Stimulated activated CD4-positive, alpha-beta T cell treated with anti-CD3 and anti-CD28 coated beads, Interleukin-15, amount 100 ng/mL, for 48 hours (primary cell): ENCODE data around the gene ATP2B1.
A peak's percentile ranks its signal among the peaks of the same experiment; 100 is the strongest.
"Not testable (repeated sequence)": the region's sequence is repeated elsewhere in the genome, so short reads cannot be mapped to it uniquely, and the experiment has no call there.

ENCODE experiments used
- DNase-seq, 2 donors: peaks; one replicate each; pipeline ENCODE4 v3.0.0-alpha.2; 2020; ENCODE audit warnings: low read depth in 2 of 2

The ATP2B1 gene

DNA sequence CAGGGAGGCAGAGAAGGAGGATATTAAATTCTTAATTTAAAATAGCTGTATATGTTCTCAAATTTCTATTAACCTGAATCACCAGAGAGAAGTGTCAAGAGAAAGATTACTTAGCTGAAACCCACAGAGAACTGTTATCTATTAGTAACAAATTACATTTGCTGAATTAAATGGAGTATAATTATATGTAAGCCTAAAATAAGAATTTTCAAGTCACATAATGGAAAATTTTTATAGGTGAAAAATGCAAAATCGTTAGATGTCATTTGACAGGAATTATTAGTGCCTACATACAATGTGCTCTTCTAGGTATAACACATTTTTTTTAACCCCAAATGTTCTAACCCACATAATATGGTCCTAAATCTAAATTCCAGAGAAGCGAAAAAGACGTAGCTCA, 4.1 kb upstream of the ATP2B1 start:
- DNase-seq = no peak

DNA sequence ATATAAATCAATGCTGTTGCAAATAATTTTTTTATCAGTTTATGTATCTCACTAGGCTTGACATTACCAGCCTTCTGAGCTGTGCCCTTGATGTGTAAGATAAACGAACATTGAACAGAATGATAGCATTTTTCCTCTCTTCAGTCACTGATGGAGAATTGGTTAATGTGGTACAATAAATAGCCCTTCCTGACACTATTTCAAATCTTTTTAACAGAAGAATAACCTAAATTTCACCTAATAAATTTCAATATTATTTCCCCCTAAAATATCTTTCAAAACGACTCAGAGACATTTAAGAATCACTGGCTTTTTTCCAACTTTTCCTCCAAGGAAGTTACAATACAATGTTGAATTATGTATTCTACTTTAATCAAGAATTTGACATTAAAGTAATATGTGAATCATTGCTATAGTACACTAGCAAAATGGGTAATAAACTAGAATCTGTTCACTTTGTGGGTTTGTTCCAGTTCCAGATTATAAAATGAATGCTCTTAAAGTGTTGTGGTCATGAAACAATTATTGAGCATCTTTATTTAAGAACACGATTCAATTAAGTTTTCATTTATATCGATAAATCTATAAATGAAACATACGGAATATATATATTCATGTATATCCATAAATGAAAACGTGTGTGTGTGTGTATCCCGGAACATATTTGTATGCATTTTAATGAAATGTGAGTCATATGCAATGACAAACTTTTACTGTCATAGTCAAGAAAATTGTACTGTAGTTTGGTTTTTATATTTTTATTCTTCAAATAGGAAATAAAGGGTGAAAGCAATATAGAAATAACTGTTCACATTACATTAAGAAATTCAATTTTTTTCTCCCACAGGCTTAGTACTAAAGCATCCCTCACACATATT, 2.5 kb upstream of the ATP2B1 start:
- DNase-seq = no peak

DNA sequence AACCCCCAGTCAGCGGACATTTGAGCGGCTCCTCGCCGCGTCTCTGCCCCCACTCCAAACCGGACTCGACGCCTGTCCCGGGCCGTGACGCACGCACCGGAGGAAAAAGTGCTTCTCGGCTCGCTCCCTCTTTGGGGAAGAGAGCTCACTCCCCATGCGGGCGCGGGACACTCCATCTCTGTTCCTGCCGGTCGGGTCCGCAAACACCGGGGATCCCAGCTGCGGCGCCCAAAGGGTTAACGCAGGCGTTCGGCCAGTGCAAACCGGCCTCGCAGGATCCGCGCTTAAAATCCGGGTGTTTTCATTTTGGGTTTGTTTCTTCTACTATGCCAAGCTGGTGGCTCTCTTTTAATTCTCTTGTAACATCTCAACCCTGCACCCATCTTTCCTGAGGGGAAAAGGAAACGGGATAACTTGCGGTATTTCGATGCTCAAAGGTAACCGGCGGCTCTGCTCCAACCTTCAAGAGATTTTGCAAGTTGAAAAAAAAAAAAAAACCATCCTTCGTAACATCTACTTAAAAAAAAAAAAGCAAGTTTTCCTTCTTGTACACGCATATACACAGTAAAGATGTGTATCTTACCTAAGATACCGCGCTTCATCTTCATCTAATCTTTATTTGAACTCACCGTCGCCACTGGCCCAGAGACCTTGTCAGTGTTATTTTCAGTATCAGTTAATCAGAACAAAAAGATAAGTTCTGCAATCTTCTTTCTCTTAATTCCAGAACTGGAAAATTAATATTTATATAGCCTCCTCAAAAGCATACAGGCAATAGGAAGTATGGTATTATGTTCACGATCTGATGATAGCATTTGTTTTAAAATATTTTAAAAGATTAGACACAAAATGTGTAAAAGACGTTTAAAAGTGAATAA, 1.6 kb upstream of the ATP2B1 start:
- peak in 1 of 2 donors; percentile 6 for DNase-seq

DNA sequence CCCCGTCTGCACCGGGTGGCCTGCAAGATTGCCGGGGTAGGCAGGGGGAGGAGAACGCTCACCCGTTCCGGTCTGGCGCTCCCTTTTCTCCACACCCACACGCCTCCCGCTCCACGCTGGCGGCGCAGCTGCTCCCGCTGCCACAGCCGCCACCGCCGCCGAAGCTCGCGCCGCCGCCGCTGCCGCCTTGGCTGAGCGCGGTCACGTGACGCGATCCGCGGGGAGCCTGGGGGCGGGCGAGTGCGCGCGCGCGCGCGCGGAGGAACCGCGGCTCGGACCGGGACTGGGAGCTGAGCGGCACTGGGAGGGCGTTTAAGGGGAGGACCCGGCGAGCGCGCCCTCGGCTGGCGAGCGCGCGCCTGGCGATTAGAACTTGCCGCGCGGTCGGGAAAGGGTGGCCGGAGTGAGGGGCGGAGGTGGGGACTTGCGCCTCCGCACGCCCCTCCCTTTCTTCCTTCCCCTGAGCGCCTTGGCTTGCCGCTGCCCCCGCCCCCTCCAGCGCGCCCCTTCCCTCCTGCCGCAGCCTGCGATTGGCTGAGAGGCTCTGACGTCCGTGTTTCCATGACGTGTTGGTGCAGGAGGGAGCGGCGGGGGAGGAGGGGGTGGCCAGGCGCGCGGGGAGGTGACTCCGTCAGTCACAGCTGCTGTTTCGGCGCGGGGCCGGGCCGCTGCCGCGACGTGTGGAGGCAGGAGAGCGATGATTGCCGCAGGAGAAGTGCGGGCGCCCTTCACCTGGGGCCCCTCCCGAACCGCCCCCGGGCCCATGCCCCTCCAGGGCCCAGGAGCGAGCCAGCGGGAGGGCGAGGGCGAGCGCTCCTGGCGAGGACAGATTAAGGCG, 738 bp upstream of the ATP2B1 start:
- DNase-seq = peak; percentile 96 to 97

DNA sequence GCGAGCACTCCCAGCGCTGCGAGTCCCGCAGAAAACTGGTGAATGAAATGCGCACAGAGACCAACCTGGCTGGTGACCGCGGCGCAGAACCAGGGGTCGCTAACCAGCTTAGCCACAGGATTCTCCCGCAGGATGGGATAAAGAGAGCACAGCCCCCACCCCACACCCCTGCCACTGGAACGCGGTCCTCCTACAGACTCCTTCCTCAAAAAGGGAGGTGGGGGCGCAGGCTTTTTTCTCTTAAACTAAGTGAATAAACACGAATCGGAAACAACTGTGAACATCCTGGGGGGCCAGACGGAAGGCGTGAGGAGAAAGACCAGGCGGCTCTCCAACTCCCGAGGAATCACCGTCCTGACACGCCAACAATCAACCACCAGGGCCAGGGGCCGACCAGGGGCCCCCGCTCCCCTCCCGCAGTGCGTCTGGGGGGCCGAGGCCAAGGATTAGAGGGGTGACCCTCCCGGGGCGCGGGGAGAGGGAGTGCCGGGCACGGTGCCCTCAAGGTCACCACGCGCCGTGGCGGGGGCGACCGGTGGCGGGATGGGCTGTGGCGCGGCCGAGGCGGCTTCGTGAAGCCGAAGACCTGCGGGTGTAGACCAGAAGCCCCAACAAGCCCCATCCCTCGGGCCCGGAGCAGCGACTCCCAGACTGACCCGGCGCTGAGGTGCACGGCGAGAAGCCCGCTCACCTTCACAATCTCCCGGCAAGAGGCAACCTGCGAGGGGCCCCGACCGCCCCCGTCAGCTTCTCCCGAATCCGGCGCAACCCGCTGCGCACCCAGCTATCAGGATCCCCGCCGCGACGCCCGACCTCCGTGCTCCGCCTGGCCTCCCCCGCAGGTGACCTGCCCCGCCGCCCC, 704 bp downstream of the ATP2B1 start:
- DNase-seq = peak; percentile 13 to 20

DNA sequence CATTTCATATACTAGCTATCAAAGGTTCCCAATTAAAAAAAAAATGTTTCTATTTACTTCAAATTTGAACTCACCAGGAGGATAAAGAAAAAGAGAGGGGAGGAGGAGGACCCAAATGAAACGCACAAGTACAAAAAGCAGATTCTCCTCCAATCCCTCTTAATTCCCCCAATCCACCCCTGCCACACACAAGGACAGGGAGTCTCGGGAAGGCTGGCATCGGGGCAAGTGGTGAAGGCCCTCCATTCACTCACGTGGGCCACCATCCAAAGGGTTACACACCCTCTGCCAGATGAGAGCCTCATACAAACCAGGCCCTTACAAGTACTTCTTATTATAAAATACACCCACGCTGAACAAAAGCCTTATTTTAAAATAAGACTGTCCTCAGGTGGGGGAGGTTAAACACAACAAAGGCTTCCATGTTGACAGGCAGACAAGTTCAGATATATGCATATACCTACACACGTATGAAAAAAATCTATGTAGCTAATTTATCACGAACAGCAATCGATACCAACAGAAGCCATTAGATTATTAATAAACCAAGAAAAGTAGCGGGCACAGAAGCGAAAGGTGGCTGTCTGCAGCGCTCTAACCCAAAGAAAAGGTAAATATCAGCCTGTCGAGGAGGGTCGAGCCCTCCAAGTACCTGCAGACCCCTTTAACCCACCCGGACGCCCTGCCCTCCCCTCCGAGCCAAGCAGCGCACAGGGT, 1.5 kb downstream of the ATP2B1 start:
- DNase-seq = no peak

DNA sequence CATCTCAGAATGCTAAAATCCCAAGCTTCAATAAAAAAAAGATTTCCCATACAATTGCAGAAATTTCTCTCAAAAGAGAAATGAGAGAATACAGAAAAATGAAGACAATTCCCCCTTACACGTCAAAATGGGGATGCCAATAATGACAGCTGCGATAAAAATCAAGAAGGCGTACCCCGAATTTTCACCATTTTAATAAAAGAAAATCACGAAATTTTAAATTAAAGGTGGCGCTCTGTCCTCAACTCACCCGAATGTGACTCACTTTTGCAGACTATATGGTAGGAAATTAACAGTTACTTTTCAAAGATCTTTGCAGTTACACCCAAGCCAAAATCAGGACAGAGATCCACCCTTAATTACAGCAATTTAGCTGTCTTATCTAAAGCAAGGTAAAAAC, 2.1 kb downstream of the ATP2B1 start:
- no peak for DNase-seq

DNA sequence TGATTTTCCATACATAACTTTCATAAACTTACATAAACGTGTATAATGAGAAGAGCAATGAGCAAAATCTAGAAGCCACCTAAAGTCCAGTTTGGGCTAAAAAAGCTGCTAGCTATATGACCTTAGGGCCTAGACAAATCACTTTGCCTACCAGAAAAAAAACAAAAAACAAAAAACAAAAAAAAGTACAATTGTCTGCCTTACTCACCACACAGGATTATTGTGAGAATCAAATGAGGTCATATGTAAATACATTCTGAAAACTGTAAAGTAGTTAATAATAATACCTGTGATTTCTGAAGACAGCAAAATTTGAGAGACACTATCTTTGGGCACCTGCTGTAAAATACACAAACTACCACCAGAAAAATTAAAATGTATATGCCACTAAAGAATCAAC, 4.2 kb downstream of the ATP2B1 start:
- no peak for DNase-seq

DNA sequence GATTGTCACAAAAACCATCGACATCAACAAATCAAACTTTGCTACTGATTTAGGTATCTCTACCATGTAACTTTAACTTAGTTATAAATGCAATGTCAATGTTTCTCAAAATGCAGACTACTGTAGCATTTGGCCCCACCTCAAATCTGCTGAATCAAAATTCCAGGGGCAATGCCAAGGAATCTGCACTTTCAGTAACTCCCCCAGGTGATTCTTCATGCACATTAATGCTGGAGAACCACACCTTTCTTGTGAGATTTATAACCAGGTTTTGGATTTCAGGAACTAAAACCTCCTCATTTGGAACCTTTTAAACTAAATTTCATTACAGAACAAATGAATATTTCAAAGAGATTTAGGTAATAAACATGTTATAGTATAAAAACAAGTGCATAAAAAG, 4.9 kb downstream of the ATP2B1 start:
- DNase-seq = no peak

DNA sequence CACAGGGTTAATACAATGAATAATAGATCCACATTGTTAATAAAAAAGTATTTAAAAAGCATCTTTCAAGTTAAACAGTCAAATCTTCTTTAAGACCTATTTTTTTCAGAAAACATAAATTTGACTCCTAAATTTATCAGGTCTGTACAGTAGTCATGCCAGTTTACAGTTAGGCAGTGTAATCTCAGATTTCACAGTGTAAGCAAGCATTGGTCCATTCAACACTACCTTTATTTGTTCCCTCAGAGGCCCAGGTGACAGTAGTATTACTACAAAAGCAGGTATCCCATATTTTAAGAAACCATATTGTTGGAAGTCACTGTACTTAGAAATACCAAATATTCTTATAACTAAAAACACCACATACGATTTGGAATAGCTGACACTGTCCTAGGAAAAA, 6.1 kb downstream of the ATP2B1 start:
- no peak for DNase-seq

DNA sequence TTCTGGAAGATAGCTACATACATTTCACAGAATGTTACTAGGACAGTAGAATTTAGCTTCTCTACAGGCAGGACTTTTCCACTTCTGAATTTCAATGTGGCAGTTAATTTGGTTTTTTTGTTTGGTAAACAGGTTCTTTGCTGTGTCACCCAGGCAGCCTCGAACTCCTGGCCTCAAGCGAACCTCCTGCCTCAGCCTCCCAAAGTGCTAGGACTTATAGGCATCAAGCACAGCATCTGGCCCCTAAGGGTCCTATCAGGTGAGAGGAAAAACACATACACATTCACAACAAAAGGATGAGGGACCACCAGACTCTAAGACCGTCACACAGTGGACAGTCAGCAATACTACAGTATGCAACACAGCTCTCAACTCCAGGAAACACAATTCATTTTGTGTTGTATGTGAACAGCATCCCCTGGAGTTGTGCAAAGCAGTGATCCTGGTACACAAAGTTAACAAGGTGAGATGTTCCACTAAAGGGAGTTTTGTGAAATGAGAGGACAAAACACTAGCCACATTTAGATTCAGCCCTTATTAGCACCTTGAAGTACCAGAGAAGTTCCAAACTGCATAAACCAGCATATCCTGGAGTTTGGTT, 6.9 kb downstream of the ATP2B1 start:
- DNase-seq = no peak

DNA sequence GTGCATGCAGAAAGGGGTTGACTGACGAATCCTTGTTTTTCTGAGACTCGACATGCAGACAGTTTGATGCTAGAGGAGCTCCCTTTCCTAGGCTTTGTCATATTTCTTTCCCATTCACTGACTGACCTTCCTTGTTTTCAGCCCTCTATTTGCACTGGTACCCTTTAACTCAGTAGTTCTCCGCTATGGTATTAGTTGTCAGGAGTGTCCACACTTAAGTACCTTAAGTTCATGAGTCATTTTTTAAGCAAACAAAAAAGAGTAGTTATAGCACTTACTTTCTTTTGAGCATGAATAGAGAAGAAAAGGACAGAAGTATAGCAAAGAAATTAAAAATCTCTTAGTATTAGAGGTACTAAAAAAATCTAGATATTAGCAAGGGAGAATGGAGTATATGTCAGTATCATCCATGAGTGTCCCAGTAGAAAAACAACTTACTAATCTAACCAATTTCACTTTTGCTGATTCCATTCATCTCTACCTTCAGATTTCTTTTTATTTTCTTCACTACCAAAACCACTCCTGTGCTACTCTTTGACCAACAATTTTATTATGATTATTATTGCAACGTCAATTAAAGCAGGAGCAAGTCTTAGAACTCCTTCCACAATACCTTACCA, 8.3 kb downstream of the ATP2B1 start:
- no peak for DNase-seq

DNA sequence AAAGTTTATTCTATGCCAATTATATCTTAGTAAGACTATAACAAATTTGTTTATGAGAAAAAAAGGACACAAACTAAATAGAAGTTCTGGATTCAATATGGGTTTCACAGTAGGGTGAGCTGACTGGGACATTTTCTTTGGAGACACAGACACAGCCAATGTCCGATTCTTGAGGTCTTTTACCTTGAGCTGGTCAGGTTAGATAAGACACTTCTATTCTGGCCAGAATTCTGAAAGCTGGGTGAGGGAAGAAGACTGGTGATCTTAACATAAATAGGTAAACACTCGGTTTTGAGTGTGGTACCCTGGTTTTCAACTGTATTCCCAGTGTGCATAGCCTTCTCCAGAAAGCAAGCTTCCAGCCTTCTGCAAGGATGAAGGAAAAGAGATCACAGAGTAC, 10.0 kb downstream of the ATP2B1 start:
- DNase-seq = no peak

DNA sequence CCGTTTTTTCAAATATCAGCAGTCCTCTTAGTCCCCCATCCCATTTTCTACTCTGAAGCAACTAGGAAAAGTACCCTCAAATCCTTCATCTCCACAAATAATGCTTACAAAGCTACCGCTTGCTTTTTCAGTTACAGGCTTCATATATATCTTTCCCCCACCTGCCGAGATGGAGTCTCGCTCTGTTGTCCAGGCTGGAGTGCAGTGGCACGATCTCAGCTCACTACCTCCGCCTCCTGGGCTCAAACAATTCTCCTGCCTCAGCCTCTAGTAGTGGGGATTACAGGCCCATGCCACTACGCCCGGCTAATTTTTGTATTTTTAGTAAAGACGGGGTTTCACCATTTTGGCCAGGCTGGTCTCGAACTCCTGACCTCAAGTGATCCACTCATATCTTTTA, 10.9 kb downstream of the ATP2B1 start:
- not testable (repeated sequence) for DNase-seq

DNA sequence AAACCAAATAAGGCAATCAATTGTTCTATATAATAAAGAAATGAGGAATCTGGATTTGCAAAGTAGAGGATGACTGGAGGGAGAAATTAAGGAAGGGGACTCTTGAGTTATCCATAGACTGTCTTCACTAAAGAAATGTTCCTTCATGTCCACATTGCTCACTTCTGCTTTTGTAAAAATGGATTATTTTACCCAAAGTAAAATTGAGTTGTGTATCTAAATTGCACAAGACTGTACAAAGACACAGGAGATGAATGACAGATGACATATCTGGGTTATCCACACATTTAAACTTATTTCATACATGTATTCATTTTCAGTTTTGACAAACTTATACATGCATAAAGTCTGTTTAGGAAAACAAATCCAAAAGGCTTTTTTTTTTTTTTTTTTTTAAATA, 11.3 kb downstream of the ATP2B1 start:
- DNase-seq = no peak

DNA sequence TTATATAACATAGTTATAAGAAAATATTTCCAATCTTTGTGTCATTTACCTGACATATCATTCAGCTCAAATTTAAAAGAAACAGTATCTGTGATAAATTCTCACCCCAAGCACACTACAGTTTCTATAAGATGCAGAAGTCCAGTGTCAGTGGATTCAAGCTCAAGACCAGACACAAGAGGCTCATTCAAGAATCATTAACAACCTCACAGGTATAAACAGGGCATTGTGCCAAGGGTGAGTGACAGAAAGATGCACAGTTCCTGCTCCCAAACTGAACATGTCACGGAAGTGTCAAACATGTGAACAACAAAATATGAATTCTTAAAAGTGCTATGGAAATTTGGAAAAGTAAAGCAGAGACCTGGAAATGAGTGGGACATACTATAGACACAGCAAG, 12.8 kb downstream of the ATP2B1 start:
- DNase-seq = no peak

DNA sequence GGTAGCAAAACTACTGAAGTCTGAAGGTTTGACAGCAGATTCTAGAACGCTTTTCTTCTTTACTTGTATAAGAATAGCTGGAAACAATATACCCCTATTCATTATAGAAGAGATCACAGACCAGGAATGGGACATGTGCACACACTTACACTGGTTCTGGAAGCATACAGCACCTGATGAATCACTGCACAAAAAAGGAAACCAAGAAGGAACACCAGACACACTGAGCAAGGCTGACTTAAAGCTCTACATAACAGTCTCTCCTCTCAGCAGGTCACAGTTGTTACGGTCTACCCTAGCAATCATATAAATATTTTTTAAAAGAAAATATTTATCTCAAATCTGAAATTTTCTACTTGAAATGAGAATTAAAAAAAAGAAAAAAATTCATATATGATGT, 13.5 kb downstream of the ATP2B1 start:
- DNase-seq = no peak

DNA sequence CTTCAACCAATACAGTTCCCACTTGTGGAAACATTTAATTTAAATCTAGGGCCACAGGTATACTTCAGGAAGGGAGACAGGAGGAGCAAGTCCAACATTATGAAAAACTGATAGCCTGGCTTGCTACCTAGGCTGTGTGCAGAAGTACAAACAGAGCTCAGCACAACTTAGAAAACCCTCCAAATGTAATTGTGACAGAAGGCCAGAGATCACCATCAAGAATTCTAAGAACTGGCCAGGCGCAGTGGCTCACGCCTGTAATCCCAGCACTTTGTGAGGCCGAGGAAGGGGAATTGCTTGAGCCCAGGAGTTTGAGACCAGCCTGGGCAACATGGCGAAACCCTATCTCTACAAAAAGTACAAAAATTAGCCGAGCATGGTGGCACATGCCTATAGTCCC, 14.1 kb downstream of the ATP2B1 start:
- DNase-seq = no peak

DNA sequence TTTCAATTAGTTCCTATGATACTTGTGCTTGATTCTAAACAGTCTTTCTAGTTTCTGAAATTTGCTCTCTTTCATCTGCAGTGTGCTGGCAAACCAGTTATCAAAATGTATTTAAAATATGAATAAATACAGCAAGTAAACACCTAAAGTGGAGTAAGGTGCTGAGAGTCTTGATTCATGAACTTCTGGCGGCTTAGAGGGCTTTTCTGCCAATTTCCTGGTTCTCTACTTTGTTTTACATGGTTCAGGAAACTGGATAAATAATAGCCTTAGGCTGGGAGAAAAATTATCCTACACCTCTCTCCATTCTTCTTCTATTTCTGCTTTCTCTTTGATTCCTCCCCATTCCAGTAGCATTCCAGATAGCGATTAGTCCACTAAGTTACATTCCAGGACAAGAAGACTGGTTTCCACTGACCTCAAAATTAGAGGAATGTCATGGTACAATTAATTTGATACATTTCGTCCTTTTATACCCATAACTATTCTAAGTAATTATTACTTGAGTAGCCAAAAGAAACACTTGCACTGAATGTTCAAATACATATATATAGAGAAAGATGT, 14.9 kb downstream of the ATP2B1 start:
- DNase-seq = no peak
